NCI-H748 treated with DMSO at 0.1 percent for 48 hours (cell line): ENCODE data around the gene TRAPPC12.

Source experiments
- DNase-seq: peaks from one replicate; lab custom pipeline; 2025; lab: John Stamatoyannopoulos, UW

The TRAPPC12 gene

GRCh38 chr2:3470166-3470651, 90.7 kb downstream of the TRAPPC12 start:
- DNase-seq = no peak

- DNase-seq = no peak
Observed at GRCh38 chr2:3470856-3471737, 91.6 kb downstream of the TRAPPC12 start.

GRCh38 chr2:3472296-3472695, 92.8 kb downstream of the TRAPPC12 start:
- no peak for DNase-seq

GRCh38 chr2:3472966-3473365, 93.5 kb downstream of the TRAPPC12 start:
- DNase-seq = no peak

- DNase-seq = no peak
Observed at GRCh38 chr2:3475771-3476170, 96.3 kb downstream of the TRAPPC12 start.

- DNase-seq = no peak
Observed at GRCh38 chr2:3476321-3476984, 97.0 kb downstream of the TRAPPC12 start.

GRCh38 chr2:3476985-3477327, 97.5 kb downstream of the TRAPPC12 start:
- no peak for DNase-seq

- DNase-seq = no peak
Observed at GRCh38 chr2:3478846-3479385, 99.4 kb downstream of the TRAPPC12 start.

GRCh38 chr2:3479430-3480320, 100.2 kb downstream of the TRAPPC12 start:
- DNase-seq = no peak

- no peak for DNase-seq
Observed at GRCh38 chr2:3480352-3481010, 101.0 kb downstream of the TRAPPC12 start.

GRCh38 chr2:3481011-3481400, 101.5 kb downstream of the TRAPPC12 start:
- DNase-seq = no peak

GRCh38 chr2:3481736-3482362, 102.4 kb downstream of the TRAPPC12 start:
- no peak for DNase-seq

GRCh38 chr2:3482363-3482821, 102.9 kb downstream of the TRAPPC12 start:
- DNase-seq = no peak

- DNase-seq = no peak
Observed at GRCh38 chr2:3483227-3483985, 103.9 kb downstream of the TRAPPC12 start.

- no peak for DNase-seq
Observed at GRCh38 chr2:3483986-3484960, 104.8 kb downstream of the TRAPPC12 start.

GRCh38 chr2:3485166-3485565, 105.7 kb downstream of the TRAPPC12 start:
- DNase-seq = no peak

- DNase-seq = no peak
Observed at GRCh38 chr2:3486047-3487027, 106.8 kb downstream of the TRAPPC12 start.

- DNase-seq = no peak
Observed at GRCh38 chr2:3487028-3487425, 107.5 kb downstream of the TRAPPC12 start.
